GM18505 (cell line): ENCODE results near the gene LITAF.

Experiments
- ATAC-seq: cut with Tn5 transposase; IDR thresholded peaks from one replicate; pipeline ENCODE4 v1.9.1; 2021; ENCODE audit not compliant: unreplicated experiment
- POLR2A ChIP-seq: IDR thresholded peaks from 4 replicates; pipeline ENCODE4 v1.6.1; 2011; ENCODE audit warnings: borderline replicate concordance; ENCODE audit not compliant: insufficient read depth, insufficient read length; ENCODE audit errors: extremely low read depth

Gene LITAF

DNA sequence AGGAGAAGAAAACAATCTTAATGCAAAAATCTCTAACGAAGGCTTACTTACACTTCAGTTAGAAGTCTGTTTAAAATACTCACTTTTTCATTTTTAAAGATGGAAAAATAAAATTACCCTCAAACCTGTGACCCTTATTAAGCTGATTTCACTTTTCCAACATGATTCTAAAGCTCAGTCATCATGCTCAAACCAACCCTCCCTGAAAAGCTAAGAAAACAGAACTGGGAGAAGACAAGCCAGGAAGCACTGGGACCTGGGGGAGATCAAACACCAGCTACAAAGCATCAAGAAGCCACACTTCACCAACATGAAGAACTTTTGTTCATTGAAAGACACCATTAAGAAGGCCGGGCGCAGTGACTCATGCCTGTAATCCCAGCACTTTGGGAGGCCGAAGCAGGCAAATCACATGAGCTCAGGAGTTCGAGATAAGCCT, 88.8 kb downstream of the LITAF start:
- ATAC-seq = no peak
- TF ChIP-seq POLR2A = no peak
